Neural progenitor cell (in vitro differentiated cells): Measurements from ENCODE around the gene IL11RA. TPM values are rescaled to one million over a fixed set of nuclear protein-coding genes. Genes with fewer than 3 reads are reported as not detected.
A peak's percentile ranks its signal among the peaks of the same experiment; 100 is the strongest.

Experiments
- DNase-seq: peaks from one replicate; pipeline ENCODE4 v3.0.0-alpha.2; 2016; ENCODE audit warnings: low spot score
- H2AFZ ChIP-seq: fragments of 200-600 bp; sonication (generic); replicated peaks from 2 replicates; pipeline ENCODE4 v1.6.1; 2016; ENCODE audit warnings: antibody characterized with exemption
- H3F3A ChIP-seq: fragments of 200-600 bp; sonication (generic); 2 replicates; pipeline ENCODE4 v1.6.1; 2016; ENCODE audit warnings: antibody characterized with exemption, low read depth
- H3K27ac ChIP-seq: fragments of 200-600 bp; sonication (generic); 2 replicates; pipeline ENCODE4 v1.5.1; 2016; ENCODE audit warnings: mild to moderate bottlenecking
- H3K27me3 ChIP-seq: fragments of 200-600 bp; sonication (generic); 2 replicates; pipeline ENCODE4 v1.6.1; 2016; ENCODE audit warnings: mild to moderate bottlenecking, moderate library complexity
- H3K36me3 ChIP-seq: fragments of 200-600 bp; sonication (generic); 2 replicates; pipeline ENCODE4 v1.5.1; 2016
- H3K4me1 ChIP-seq: fragments of 200-600 bp; sonication (generic); 2 replicates; pipeline ENCODE4 v1.6.1; 2016; ENCODE audit warnings: mixed run types
- H3K4me2 ChIP-seq: fragments of 200-600 bp; sonication (generic); 2 replicates; pipeline ENCODE4 v1.6.1; 2016
- H3K4me3 ChIP-seq: fragments of 200-600 bp; sonication (generic); 2 replicates; pipeline ENCODE4 v1.5.1; 2016
- H3K79me2 ChIP-seq: fragments of 200-600 bp; sonication (generic); 2 replicates; pipeline ENCODE4 v1.6.1; 2016; ENCODE audit warnings: low read depth
- H3K9ac ChIP-seq: fragments of 200-600 bp; sonication (generic); 2 replicates; pipeline ENCODE4 v1.6.1; 2016
- H3K9me3 ChIP-seq: fragments of 200-600 bp; sonication (generic); 2 replicates; pipeline ENCODE4 v1.5.1; 2016; ENCODE audit warnings: low read depth
- H4K20me1 ChIP-seq: fragments of 200-600 bp; sonication (generic); 2 replicates; pipeline ENCODE4 v1.6.1; 2016; ENCODE audit warnings: low read depth
- H3K27ac Mint-ChIP-seq: 3 replicates; pipeline ENCODE4 v1.8.0; 2021; ENCODE audit warnings: mixed read lengths
- H3K27me3 Mint-ChIP-seq: 2 replicates; pipeline ENCODE4 v1.8.0; 2022; ENCODE audit warnings: low read depth, mild to moderate bottlenecking, inconsistent platforms, moderate library complexity, mixed read lengths; ENCODE audit not compliant: insufficient read depth
- H3K36me3 Mint-ChIP-seq: 3 replicates; pipeline ENCODE4 v1.8.0; 2021; ENCODE audit warnings: mixed read lengths
- H3K4me1 Mint-ChIP-seq: 3 replicates; pipeline ENCODE4 v1.8.0; 2021; ENCODE audit warnings: mixed read lengths
- H3K4me3 Mint-ChIP-seq: 3 replicates; pipeline ENCODE4 v1.8.0; 2021; ENCODE audit warnings: mild to moderate bottlenecking, moderate library complexity, mixed read lengths
- H3K9me3 Mint-ChIP-seq: 3 replicates; pipeline ENCODE4 v1.8.0; 2020; ENCODE audit warnings: mixed read lengths
- CTCF ChIP-seq: fragments of 200-600 bp; sonication (generic); IDR thresholded peaks from 2 replicates; pipeline ENCODE4 v1.5.1; 2017; ENCODE audit warnings: antibody characterized with exemption, mild to moderate bottlenecking
- EZH2 ChIP-seq: fragments of 200-600 bp; sonication (generic); IDR thresholded peaks from 2 replicates; pipeline ENCODE4 v1.6.1; 2017; ENCODE audit warnings: antibody characterized with exemption, mild to moderate bottlenecking, moderate library complexity
- EZH2phosphoT487 ChIP-seq: fragments of 200-600 bp; sonication (generic); IDR thresholded peaks from 2 replicates; pipeline ENCODE4 v1.6.1; 2017; ENCODE audit warnings: antibody characterized with exemption
- total RNA-seq: library from RNA; depleted of rRNA; stranded (reverse); fragments of >200 nt; gene quantifications from 2 replicates; pipeline ENCODE4 v1.2.3, GENCODE V29; 2015; ENCODE audit warnings: low replicate concordance

The IL11RA gene
- 11.4 and 12.7 TPM in 2 replicates for total RNA-seq

GRCh38 chr9:34651876-34652601, at the start of gene IL11RA:
Gene IL11RA (plus strand): TSS chr9:34652185. CDS start chr9:34655218, 3,033 bp downstream.
- Mint-ChIP-seq H3K36me3 (peaks cover 13% of the 10 kb centered on the region), H3K27ac (peak within 1 kb of the TSS; percentile 96), H3K4me3 (peak within 1 kb of the TSS; percentile 85), H3K4me1 (peaks cover 63% of the 10 kb centered on the region), H3K9me3 (no peaks in the 10 kb centered on the region), H3K27me3 (peaks cover 9% of the 10 kb centered on the region)
- H3K4me3 ChIP-seq, result peak within 1 kb of the TSS; percentile 50
- H3K27ac ChIP-seq, result no peak within 1 kb of the TSS
- peak; percentile 95 for DNase-seq
- no peak within 1 kb of the TSS for H2AFZ ChIP-seq
- H3K4me1 ChIP-seq, result peaks cover 34% of the 10 kb centered on the region
- H3K9ac ChIP-seq, result peak within 1 kb of the TSS; percentile 30
- H3K4me2 ChIP-seq, result peak within 1 kb of the TSS; percentile 81
- H4K20me1 ChIP-seq, result peaks cover 7% of the 10 kb centered on the region
- no peaks in the 10 kb centered on the region for H3K36me3 ChIP-seq
- H3K27me3 ChIP-seq, result no peaks in the 10 kb centered on the region
- H3F3A ChIP-seq, result peaks cover 25% of the 10 kb centered on the region
- no peaks in the 10 kb centered on the region for H3K9me3 ChIP-seq
- no peak for TF ChIP-seq EZH2
- TF ChIP-seq CTCF, result peak; percentile 25
- no peak for TF ChIP-seq EZH2phosphoT487
- peaks cover 16% of the 10 kb centered on the region for H3K79me2 ChIP-seq

- Mint-ChIP-seq H3K27ac (no peak overlapping the region), H3K4me3 (no peak overlapping the region), H3K27me3 (peaks cover 8% of the 10 kb centered on the region), H3K9me3 (no peaks in the 10 kb centered on the region), H3K4me1 (peaks cover 20% of the 10 kb centered on the region), H3K36me3 (no peaks in the 10 kb centered on the region)
- H3K79me2 ChIP-seq, result no peaks in the 10 kb centered on the region
- no peaks in the 10 kb centered on the region for H3K4me1 ChIP-seq
- H3K27ac ChIP-seq, result no peak overlapping the region
- no peaks in the 10 kb centered on the region for H3K36me3 ChIP-seq
- H3K9ac ChIP-seq, result no peak overlapping the region
- H3K4me3 ChIP-seq, result no peak overlapping the region
- H3K4me2 ChIP-seq, result no peak overlapping the region
- H3F3A ChIP-seq, result no peaks in the 10 kb centered on the region
- no peaks in the 10 kb centered on the region for H4K20me1 ChIP-seq
- H3K9me3 ChIP-seq, result no peaks in the 10 kb centered on the region
- H3K27me3 ChIP-seq, result peaks cover 14% of the 10 kb centered on the region
- TF ChIP-seq CTCF (peak; percentile 98), EZH2 (no peak)
- DNase-seq, result peak; percentile 90
- no peak overlapping the region for H2AFZ ChIP-seq
These were observed 48.3 kb upstream of the IL11RA start for GRCh38 chr9:34603610-34604231.

- H3K27ac Mint-ChIP-seq, result no peak overlapping the region
- no peaks in the 10 kb centered on the region for H4K20me1 ChIP-seq
- H3K4me3 Mint-ChIP-seq, result no peak overlapping the region
- no peak overlapping the region for H3K9ac ChIP-seq
- H3K4me1 Mint-ChIP-seq, result peaks cover 30% of the 10 kb centered on the region
- H3K4me2 ChIP-seq, result no peak overlapping the region
- H3K79me2 ChIP-seq, result peaks cover 7% of the 10 kb centered on the region
- H3K27ac ChIP-seq, result no peak overlapping the region
- DNase-seq, result no peak
- no peaks in the 10 kb centered on the region for H3F3A ChIP-seq
- no peaks in the 10 kb centered on the region for H3K9me3 ChIP-seq
- no peak overlapping the region for H2AFZ ChIP-seq
- H3K36me3 ChIP-seq, result no peaks in the 10 kb centered on the region
- H3K27me3 ChIP-seq, result peaks cover 14% of the 10 kb centered on the region
- H3K9me3 Mint-ChIP-seq, result no peaks in the 10 kb centered on the region
- TF ChIP-seq EZH2phosphoT487 (no peak), EZH2 (no peak), CTCF (no peak)
- peaks cover 4% of the 10 kb centered on the region for H3K27me3 Mint-ChIP-seq
- H3K4me3 ChIP-seq, result no peak overlapping the region
- no peaks in the 10 kb centered on the region for H3K36me3 Mint-ChIP-seq
- H3K4me1 ChIP-seq, result peaks cover 6% of the 10 kb centered on the region
These were observed 45.8 kb upstream of the IL11RA start for GRCh38 chr9:34606190-34606589.
